H1 (cell line): ENCODE measurements around the gene SLC45A1. TPM values are rescaled to one million over a fixed set of nuclear protein-coding genes. Genes with fewer than 3 reads are reported as not detected.

ENCODE experiments used
- CTCF ChIA-PET: fragments of 300-600 bp; sonication (Branson Sonifier 250); formaldehyde crosslinking; loops from one replicate; lab custom pipeline; 2021; ENCODE audit not compliant: partially characterized antibody; lab: Charles Lee
- POLR2A ChIA-PET: fragments of 300-600 bp; sonication (Branson Sonifier 250); formaldehyde crosslinking; loops from one replicate; lab custom pipeline; 2021; ENCODE audit warnings: inconsistent platforms; ENCODE audit not compliant: partially characterized antibody; lab: Charles Lee
- DNase-seq, 2 experiments: peaks; one replicate each; pipeline versions ENCODE4 v3.0.0 to v3.0.0-alpha.2; 2010 to 2022; ENCODE audit warnings: low spot score in 2 of 2, low read depth in 1 of 2, mixed read lengths in 1 of 2
- FAIRE-seq: peaks from 2 replicates; lab custom pipeline; 2011; peaks lifted over from hg19 to GRCh38; lab: Jason Lieb, UNC
- H2AFZ ChIP-seq: 2 replicates; pipeline ENCODE4 v1.8.1; 2012; ENCODE audit warnings: low read length, inconsistent platforms
- H2AK5ac ChIP-seq: 2 replicates; pipeline ENCODE4 v1.6.1; 2013; ENCODE audit warnings: low read depth, low read length
- H2BK120ac ChIP-seq: replicated peaks from 2 replicates; pipeline ENCODE3; 2013; ENCODE audit warnings: low read depth, low read length, inconsistent platforms
- H2BK12ac ChIP-seq: 2 replicates; pipeline ENCODE4 v1.6.1; 2013; ENCODE audit warnings: low read depth, low read length
- H2BK15ac ChIP-seq: 2 replicates; pipeline ENCODE4 v1.6.1; 2013; ENCODE audit warnings: low read length
- H2BK20ac ChIP-seq: 2 replicates; pipeline ENCODE4 v1.6.1; 2013; ENCODE audit warnings: low read length
- H2BK5ac ChIP-seq: 2 replicates; pipeline ENCODE4 v1.6.1; 2013; ENCODE audit warnings: low read depth, low read length
- H3K14ac ChIP-seq: 2 replicates; pipeline ENCODE4 v1.6.1; 2013; ENCODE audit warnings: inconsistent platforms; ENCODE audit not compliant: insufficient read length
- H3K18ac ChIP-seq: 2 replicates; pipeline ENCODE4 v1.6.1; 2013; ENCODE audit warnings: low read length; ENCODE audit errors: extremely low read depth
- H3K23ac ChIP-seq: 2 replicates; pipeline ENCODE4 v1.6.1; 2013; ENCODE audit warnings: inconsistent platforms; ENCODE audit not compliant: insufficient read length
- H3K23me2 ChIP-seq: 2 replicates; pipeline ENCODE4 v1.6.1; 2013; ENCODE audit warnings: low read depth, low read length
- H3K27ac ChIP-seq: 2 replicates; pipeline ENCODE4 v1.6.1; 2011; ENCODE audit warnings: low read depth, low read length, inconsistent platforms
- H3K27me3 ChIP-seq, 4 experiments: replicated peaks in 1 of 4; 1 replicate in 1 of 4; 2 replicates in 3 of 4; pipeline versions ENCODE4 v1.6.1 to v1.8.1; 2011 to 2013; ENCODE audit warnings: low read length in 3 of 4, mild to moderate bottlenecking in 3 of 4, inconsistent platforms in 2 of 4, mixed read lengths in 2 of 4, moderate library complexity in 1 of 4; ENCODE audit not compliant: control insufficient read depth in 3 of 4, insufficient read depth in 3 of 4; ENCODE audit errors: extremely low read depth in 1 of 4
- H3K36me3 ChIP-seq, 4 experiments: 2 replicates each; pipeline versions ENCODE4 v1.6.1 to v1.8.1; 2011 to 2013; ENCODE audit warnings: mild to moderate bottlenecking in 4 of 4, low read length in 3 of 4, moderate library complexity in 2 of 4, control low read depth in 1 of 4, inconsistent platforms in 1 of 4; ENCODE audit not compliant: insufficient read depth in 4 of 4, control insufficient read depth in 2 of 4
- H3K4ac ChIP-seq: replicated peaks from 2 replicates; pipeline ENCODE3; 2013; ENCODE audit warnings: low read length, low read depth, mixed read lengths, inconsistent platforms; ENCODE audit not compliant: insufficient read length
- H3K4me1 ChIP-seq, 4 experiments: replicated peaks in 1 of 4; 1 replicate in 1 of 4; 2 replicates in 3 of 4; pipeline versions ENCODE4 v1.6.1 to v1.8.1; 2011 to 2013; ENCODE audit warnings: low read length in 3 of 4, inconsistent platforms in 2 of 4, mixed read lengths in 1 of 4; ENCODE audit not compliant: insufficient read depth in 4 of 4, control insufficient read depth in 3 of 4
- H3K4me2 ChIP-seq, 2 experiments: 2 replicates each; pipeline versions ENCODE4 v1.6.1 to v1.8.1; 2011 to 2013; ENCODE audit warnings: low read depth in 2 of 2, low read length in 2 of 2, control low read depth in 1 of 2, inconsistent platforms in 1 of 2, mild to moderate bottlenecking in 1 of 2; ENCODE audit not compliant: insufficient read depth in 1 of 2
- H3K4me3 ChIP-seq, 4 experiments: fragments of 200-600, 300-600 bp in 1 of 4; sonication (generic), shearing (Covaris generic), sonication (Bioruptor Twin) in 1 of 4; 2 replicates each; pipeline versions ENCODE4 v1.5.1 to v1.8.1; 2011 to 2016; ENCODE audit warnings: low read length in 4 of 4, low read depth in 3 of 4, control low read depth in 2 of 4, inconsistent platforms in 2 of 4, mild to moderate bottlenecking in 2 of 4, mixed read lengths in 1 of 4, moderate library complexity in 1 of 4; ENCODE audit not compliant: insufficient read depth in 2 of 4; ENCODE audit errors: extremely low read depth in 1 of 4
- H3K56ac ChIP-seq: replicated peaks from 2 replicates; pipeline ENCODE3; 2013; ENCODE audit warnings: low read depth, mild to moderate bottlenecking, mixed read lengths, low read length, inconsistent platforms; ENCODE audit not compliant: insufficient read length
- H3K79me1 ChIP-seq: 2 replicates; pipeline ENCODE4 v1.6.1; 2013; ENCODE audit warnings: low read depth, low read length, control low read depth
- H3K79me2 ChIP-seq, 2 experiments: 2 replicates each; pipeline versions ENCODE4 v1.6.1 to v1.8.1; 2012 to 2013; ENCODE audit warnings: low read length in 2 of 2, mild to moderate bottlenecking in 2 of 2, inconsistent platforms in 1 of 2; ENCODE audit not compliant: insufficient read depth in 2 of 2, control insufficient read depth in 1 of 2
- H3K9ac ChIP-seq, 4 experiments: replicated peaks in 1 of 4; 1 replicate in 1 of 4; 2 replicates in 3 of 4; pipeline versions ENCODE4 v1.6.1 to v1.8.1; 2011 to 2013; ENCODE audit warnings: low read depth in 3 of 4, low read length in 3 of 4, control low read depth in 2 of 4, mild to moderate bottlenecking in 2 of 4, moderate library complexity in 2 of 4, inconsistent platforms in 1 of 4; ENCODE audit errors: extremely low read depth in 1 of 4
- H3K9me3 ChIP-seq, 2 experiments: 2 replicates each; pipeline versions ENCODE4 v1.6.1 to v1.8.1; 2012 to 2013; ENCODE audit warnings: mild to moderate bottlenecking in 2 of 2, moderate library complexity in 2 of 2, control low read depth in 1 of 2, inconsistent platforms in 1 of 2, low read depth in 1 of 2, low read length in 1 of 2, mixed read lengths in 1 of 2; ENCODE audit not compliant: insufficient read depth in 2 of 2
- H4K20me1 ChIP-seq, 2 experiments: replicated peaks in 1 of 2; 2 replicates each; pipeline versions ENCODE3 to v1.8.1; 2011 to 2013; ENCODE audit warnings: inconsistent platforms in 2 of 2, low read length in 2 of 2, mild to moderate bottlenecking in 1 of 2; ENCODE audit not compliant: insufficient read depth in 2 of 2, control insufficient read depth in 1 of 2
- H4K5ac ChIP-seq: 2 replicates; pipeline ENCODE4 v1.6.1; 2013; ENCODE audit warnings: low read length, low read depth, mixed read lengths, inconsistent platforms; ENCODE audit not compliant: insufficient read length
- H4K8ac ChIP-seq: 2 replicates; pipeline ENCODE4 v1.8.0; 2013; ENCODE audit warnings: mild to moderate bottlenecking, moderate library complexity, low read length, inconsistent platforms; ENCODE audit not compliant: insufficient read depth; ENCODE audit errors: extremely low read depth
- H4K91ac ChIP-seq: replicated peaks from 2 replicates; pipeline ENCODE3; 2013; ENCODE audit warnings: low read length, mixed read lengths, inconsistent platforms; ENCODE audit not compliant: insufficient read length
- BRCA1 ChIP-seq: IDR thresholded peaks from 2 replicates; pipeline ENCODE4 v1.6.1; 2012; ENCODE audit warnings: low read depth, low read length, improper control_type of control experiment
- CBX5 ChIP-seq: fragments of 300-800, 300-1000 bp; sonication (generic); IDR thresholded peaks from 2 replicates; pipeline ENCODE4 v1.7.1; 2016; ENCODE audit warnings: antibody characterized with exemption, low read length, low read depth
- CBX8 ChIP-seq: fragments of 300-800, 300-1000 bp; sonication (generic); IDR thresholded peaks from 2 replicates; pipeline ENCODE4 v1.7.1; 2016; ENCODE audit warnings: low read depth, low read length, borderline replicate concordance
- HDAC6 ChIP-seq: IDR thresholded peaks from one replicate; pipeline ENCODE4 v1.7.1; 2012; ENCODE audit warnings: low read depth, mild to moderate bottlenecking, inconsistent platforms, low read length, moderate library complexity
- MAFK ChIP-seq: IDR thresholded peaks from 2 replicates; pipeline ENCODE4 v1.6.1; 2012; ENCODE audit warnings: low read depth, mild to moderate bottlenecking, improper control_type of control experiment, low read length
- NANOG ChIP-seq: IDR thresholded peaks from 2 replicates; pipeline ENCODE4 v1.6.1; 2011; ENCODE audit warnings: low read length, low read depth, mild to moderate bottlenecking, inconsistent platforms; ENCODE audit not compliant: insufficient read depth, poor library complexity, severe bottlenecking
- PHF8 ChIP-seq: fragments of 200-600 bp; sonication (generic); conservative IDR thresholded peaks from 2 replicates; pipeline ENCODE4 v1.7.1; 2012; ENCODE audit warnings: low read depth, mild to moderate bottlenecking, inconsistent platforms, low read length, moderate library complexity
- POLR2A ChIP-seq, 2 experiments: IDR thresholded peaks; 1 replicate in 1 of 2; 2 replicates in 1 of 2; pipeline ENCODE4 v1.6.1; 2011; ENCODE audit warnings: low read depth in 2 of 2, low read length in 2 of 2, mild to moderate bottlenecking in 2 of 2; ENCODE audit errors: control extremely low read depth in 1 of 2
- SIN3A ChIP-seq, 2 experiments: IDR thresholded peaks in 1 of 2; conservative IDR thresholded peaks in 1 of 2; 2 replicates each; pipeline ENCODE4 v1.6.1; 2011 to 2012; ENCODE audit warnings: low read length in 2 of 2, improper control_type of control experiment in 1 of 2, low read depth in 1 of 2, mild to moderate bottlenecking in 1 of 2
- SIX5 ChIP-seq: IDR thresholded peaks from 2 replicates; pipeline ENCODE4 v1.6.1; 2011; ENCODE audit warnings: mild to moderate bottlenecking, low read depth, low read length
- SRF ChIP-seq: IDR thresholded peaks from 2 replicates; pipeline ENCODE4 v1.6.1; 2011; ENCODE audit warnings: mild to moderate bottlenecking, low read depth, low read length, moderate library complexity
- TAF1 ChIP-seq: IDR thresholded peaks from 2 replicates; pipeline ENCODE4 v1.6.1; 2011; ENCODE audit warnings: mild to moderate bottlenecking, low read depth, low read length
- WGBS, 2 experiments: shearing (Covaris generic) in 1 of 2; methylation state at CpG; one replicate each; pipeline versions ENCODE4 v1.1.6 to v1.1.7; 2013 to 2015; ENCODE audit warnings: low lambda C conversion rate in 2 of 2, mixed read lengths in 2 of 2, inconsistent platforms in 1 of 2, low coverage in 1 of 2, missing lambda C conversion rate in 1 of 2; ENCODE audit not compliant: insufficient replicate concordance in 2 of 2, insufficient coverage in 1 of 2, insufficient read length in 1 of 2; ENCODE audit errors: extremely low coverage in 1 of 2, missing lambda C conversion rate in 1 of 2; 5-methylcytosine and 5-hydroxymethylcytosine counted together
- polyA plus RNA-seq, 7 experiments: library from polyadenylated mRNA; depleted of rRNA in 3 of 7; stranded (reverse) in 5 of 7; unstranded in 2 of 7; fragments of >200 nt in 5 of 7; fragments of 200-250 nt in 2 of 7; gene quantifications; 1 replicate in 5 of 7; 2 replicates in 1 of 7; 4 replicates in 1 of 7; pipeline versions ENCODE4 v1.2.1 to v1.2.3, GENCODE V29; 2011 to 2013; ENCODE audit warnings: missing spikeins in 2 of 7, mixed read lengths in 2 of 7
- total RNA-seq: library from RNA; stranded (reverse); fragmentation: NEBNext Ultra II Directional; extraction: Animal tissue kit (Norgen Biotek cat#: 25700); gene quantifications from 2 replicates; pipeline ENCODE4 v1.2.1, GENCODE V29; 2021

SLC45A1 gene
- total and polyA plus RNA-seq, 2 of the 8 experiments (the other 6 are each of a cell fraction or from before 2014, with no cell fraction given), result 1.0 to 1.7 TPM

DNA sequence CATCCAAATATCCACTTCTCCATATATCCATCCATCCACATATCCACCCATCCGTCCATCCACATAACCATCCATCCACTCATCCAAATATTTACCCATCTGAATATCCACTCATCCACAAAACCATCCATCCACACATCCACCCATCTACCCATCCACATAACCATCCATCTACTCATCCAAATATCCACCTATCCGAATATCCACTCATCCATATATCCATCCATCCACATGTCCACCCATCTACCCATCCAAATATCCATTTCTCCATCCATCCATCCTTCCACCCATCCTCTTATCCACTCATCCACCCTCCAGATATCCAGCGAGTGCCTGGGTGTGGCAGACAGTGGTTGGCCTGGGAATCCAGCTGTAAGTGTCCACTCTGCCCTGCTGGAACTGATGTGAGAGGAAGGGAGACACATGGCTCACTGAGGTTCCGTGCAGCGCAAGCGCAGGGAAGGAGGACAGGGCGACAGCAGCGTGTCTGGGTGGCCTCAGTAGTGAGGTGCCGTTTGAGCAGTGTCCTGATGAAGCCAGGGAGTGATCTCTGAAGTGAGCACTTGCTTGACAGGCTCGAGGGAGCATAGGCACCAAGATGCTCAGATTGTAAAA, 27.1 kb downstream of the SLC45A1 start:
- no peak overlapping the region for H2BK120ac ChIP-seq
- no peaks in the 10 kb centered on the region for H3K36me3 ChIP-seq
- FAIRE-seq, result no peak
- H3K27me3 ChIP-seq, result no peaks in the 10 kb centered on the region
- no peak overlapping the region for H3K4me2 ChIP-seq
- no peak overlapping the region for H3K14ac ChIP-seq
- no peak overlapping the region for H4K5ac ChIP-seq
- no peaks in the 10 kb centered on the region for H3K79me2 ChIP-seq
- H4K91ac ChIP-seq, result no peak overlapping the region
- peaks cover 0 to 4% of the 10 kb centered on the region in 2 experiments for H4K20me1 ChIP-seq
- no peak overlapping the region for H3K9ac ChIP-seq
- H3K56ac ChIP-seq, result peak overlapping the region; percentile 96
- POLR2A ChIA-PET, result interaction anchor here (1.5 kb wide), 1 partner anchor 16 kb away, joined by 3 read pairs; no protein-coding TSS in a partner anchor
- H3K27ac ChIP-seq, result no peak overlapping the region
- H3K79me1 ChIP-seq, result no peaks in the 10 kb centered on the region
- peaks cover 0 to 8% (median under 1%) of the 10 kb centered on the region in 4 experiments; a peak in 4 of 7 replicates for H3K4me1 ChIP-seq
- WGBS, 2 experiments, result 89 to 94% methylated on average over 2 to 10 of the region's 10 CpGs
- TF ChIP-seq CBX8 (no peak), SIX5 (no peak), CBX5 (no peak), MAFK (no peak), SRF (no peak), SIN3A (conservative IDR thresholded peaks at IDR 0.05 in 1 of 2, IDR thresholded peaks at IDR 0.05 in 1 of 2; ENCODE audit: low read depth in 1 of 2, low read length in 2 of 2) (no peak), BRCA1 (no peak), NANOG (no peak), PHF8 (no peak), HDAC6 (no peak), TAF1 (no peak), POLR2A (IDR thresholded peaks at IDR 0.05; ENCODE audit: control extremely low read depth in 1 of 2, low read depth in 2 of 2, low read length in 2 of 2) (no peak)
- TF ChIP-seq, all 59 proteins: peak for 0
- H2BK12ac ChIP-seq, result no peak overlapping the region
- no peak overlapping the region for H2BK5ac ChIP-seq
- no peak overlapping the region for H4K8ac ChIP-seq
- CTCF ChIA-PET, result interaction anchor here (2.3 to 6.9 kb wide), 3 partner anchors 30 to 369 kb away, joined by 9 to 29 read pairs (median 10); no protein-coding TSS in a partner anchor
- no peak overlapping the region for H3K4ac ChIP-seq
- no peak for DNase-seq
- no peak overlapping the region for H2BK20ac ChIP-seq
- H3K9me3 ChIP-seq, result no peaks in the 10 kb centered on the region
- H2BK15ac ChIP-seq, result no peak overlapping the region
- H2AFZ ChIP-seq, result no peak overlapping the region
- H3K23me2 ChIP-seq, result peaks cover 9% of the 10 kb centered on the region; the same call in 1 of the 2 replicates
- H3K4me3 ChIP-seq, result no peak overlapping the region
- 0 out of 2 replicates have a peak overlapping the region, but pooled peaks have one; percentile 65 for H2AK5ac ChIP-seq
- H3K18ac ChIP-seq, result no peak overlapping the region
- no peak overlapping the region for H3K23ac ChIP-seq
